Mucosa of descending colon (tissue), 3 donors: ENCODE data around the gene TMEM191C. TPM values are rescaled to one million over a fixed set of nuclear protein-coding genes. Genes with fewer than 3 reads are reported as not detected.
A peak's percentile ranks its signal among the peaks of the same experiment; 100 is the strongest.
"Not testable (repeated sequence)": the region's sequence is repeated elsewhere in the genome, so short reads cannot be mapped to it uniquely, and the experiment has no call there.

Experiments used
- ATAC-seq: fragments of 200-7000 bp; cut with Tn5 transposase; one replicate; pipeline ENCODE4 v1.9.1; 2020; ENCODE audit warnings: mild to moderate bottlenecking, moderate library complexity
- DNase-seq, 3 donors: peaks; one replicate each; pipeline ENCODE4 v3.0.0-alpha.2; 2020
- H3K36me3 ChIP-seq: fragments of 200-600 bp; one replicate; pipeline ENCODE4 v1.8.0; 2021; ENCODE audit warnings: low read depth, mild to moderate bottlenecking
- H3K4me1 ChIP-seq: fragments of 200-600 bp; one replicate; pipeline ENCODE4 v1.8.0; 2021; ENCODE audit warnings: low read depth, mild to moderate bottlenecking
- H3K4me3 ChIP-seq: fragments of 200-600 bp; one replicate; pipeline ENCODE4 v1.8.0; 2021; ENCODE audit warnings: mild to moderate bottlenecking
- H3K9me3 ChIP-seq: fragments of 200-600 bp; one replicate; pipeline ENCODE4 v1.8.0; 2021; ENCODE audit warnings: mild to moderate bottlenecking
- intact Hi-C, 2 donors: fragments of 100-400 bp; cut with DNase I in 1 of 2; cut with micrococcal nuclease in 1 of 2; formaldehyde crosslinking; loops; one replicate each; pipeline versions ENCODE4 v1.11.0 to v1.11.1; 2022; cut with DNase I, micrococcal nuclease
- total RNA-seq, 3 donors: library from RNA; stranded (reverse); fragmentation: NEBNext Ultra II Directional in 2 of 3; extraction: Animal tissue kit (Norgen Biotek cat#: 25700) in 2 of 3; gene quantifications; one replicate each; pipeline versions ENCODE4 v1.2.1 to v1.2.4, GENCODE V29; 2021 to 2023
- TF ChIP-seq, protein P1 (sequence below): fragments of 200-600 bp; IDR thresholded peaks from one replicate; pipeline ENCODE4 v1.8.0; 2022; ENCODE audit warnings: antibody characterized with exemption, mild to moderate bottlenecking
- donor health status: DM: no; HTN: no; CAD: no; lungs with moderate emphysema.
- donor health status: DM: no; HTN: no; CAD: no.
- donor health status: DM: no; HTN: yes; CAD: no.

Gene TMEM191C
- total RNA-seq, 3 donors from 2014 or later = 1.3 to 2.9 (median 2.1) TPM

DNA sequence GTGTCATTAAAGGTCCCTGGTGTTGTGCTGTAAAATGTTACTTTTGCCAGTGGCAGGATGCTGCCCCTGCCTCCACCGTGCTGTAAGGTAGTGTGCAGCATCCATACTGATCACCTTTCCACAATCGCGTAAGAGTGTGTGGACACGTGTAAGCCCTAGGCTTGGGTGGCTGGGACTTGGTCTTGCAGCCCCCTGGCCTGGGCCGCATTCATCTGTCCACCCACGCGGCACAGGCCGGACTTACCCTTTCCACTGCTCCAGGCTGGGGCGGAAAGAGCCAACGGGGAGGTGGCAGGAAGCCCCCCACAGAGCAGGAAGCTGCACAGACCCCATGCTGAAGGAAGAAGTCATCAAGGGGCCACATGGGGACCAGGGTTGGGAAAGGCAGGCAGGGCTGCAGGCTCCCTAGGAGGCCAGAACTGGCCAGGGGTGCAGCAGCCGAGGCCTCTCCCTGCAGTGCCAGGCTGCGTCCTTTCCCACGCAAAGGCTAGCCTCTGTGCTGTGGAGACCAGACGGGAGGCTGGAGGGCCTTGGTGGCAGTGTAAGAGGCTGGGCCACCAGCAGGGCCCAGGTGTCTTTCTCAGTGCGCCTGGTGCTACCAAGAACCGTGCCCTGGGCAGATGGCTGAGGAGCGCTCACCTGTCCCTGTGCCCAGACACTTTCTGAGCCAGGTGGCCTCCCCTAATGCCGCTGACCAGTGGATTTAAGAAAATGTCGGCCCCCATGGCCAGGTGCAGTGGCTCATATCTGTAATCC, 11.7 kb upstream of the TMEM191C start:
- Histone ChIP-seq H3K36me3 (no peaks in the 10 kb centered on the region), H3K4me1 (no peaks in the 10 kb centered on the region), H3K4me3 (no peak overlapping the region), H3K9me3 (no peaks in the 10 kb centered on the region)
- ATAC-seq (no peak), DNase-seq (peak in 1 of 3 donors; percentile 37)
- intact Hi-C loops = no loop called here
- TF ChIP-seq, protein P1, sequence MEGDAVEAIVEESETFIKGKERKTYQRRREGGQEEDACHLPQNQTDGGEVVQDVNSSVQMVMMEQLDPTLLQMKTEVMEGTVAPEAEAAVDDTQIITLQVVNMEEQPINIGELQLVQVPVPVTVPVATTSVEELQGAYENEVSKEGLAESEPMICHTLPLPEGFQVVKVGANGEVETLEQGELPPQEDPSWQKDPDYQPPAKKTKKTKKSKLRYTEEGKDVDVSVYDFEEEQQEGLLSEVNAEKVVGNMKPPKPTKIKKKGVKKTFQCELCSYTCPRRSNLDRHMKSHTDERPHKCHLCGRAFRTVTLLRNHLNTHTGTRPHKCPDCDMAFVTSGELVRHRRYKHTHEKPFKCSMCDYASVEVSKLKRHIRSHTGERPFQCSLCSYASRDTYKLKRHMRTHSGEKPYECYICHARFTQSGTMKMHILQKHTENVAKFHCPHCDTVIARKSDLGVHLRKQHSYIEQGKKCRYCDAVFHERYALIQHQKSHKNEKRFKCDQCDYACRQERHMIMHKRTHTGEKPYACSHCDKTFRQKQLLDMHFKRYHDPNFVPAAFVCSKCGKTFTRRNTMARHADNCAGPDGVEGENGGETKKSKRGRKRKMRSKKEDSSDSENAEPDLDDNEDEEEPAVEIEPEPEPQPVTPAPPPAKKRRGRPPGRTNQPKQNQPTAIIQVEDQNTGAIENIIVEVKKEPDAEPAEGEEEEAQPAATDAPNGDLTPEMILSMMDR = no peak

DNA sequence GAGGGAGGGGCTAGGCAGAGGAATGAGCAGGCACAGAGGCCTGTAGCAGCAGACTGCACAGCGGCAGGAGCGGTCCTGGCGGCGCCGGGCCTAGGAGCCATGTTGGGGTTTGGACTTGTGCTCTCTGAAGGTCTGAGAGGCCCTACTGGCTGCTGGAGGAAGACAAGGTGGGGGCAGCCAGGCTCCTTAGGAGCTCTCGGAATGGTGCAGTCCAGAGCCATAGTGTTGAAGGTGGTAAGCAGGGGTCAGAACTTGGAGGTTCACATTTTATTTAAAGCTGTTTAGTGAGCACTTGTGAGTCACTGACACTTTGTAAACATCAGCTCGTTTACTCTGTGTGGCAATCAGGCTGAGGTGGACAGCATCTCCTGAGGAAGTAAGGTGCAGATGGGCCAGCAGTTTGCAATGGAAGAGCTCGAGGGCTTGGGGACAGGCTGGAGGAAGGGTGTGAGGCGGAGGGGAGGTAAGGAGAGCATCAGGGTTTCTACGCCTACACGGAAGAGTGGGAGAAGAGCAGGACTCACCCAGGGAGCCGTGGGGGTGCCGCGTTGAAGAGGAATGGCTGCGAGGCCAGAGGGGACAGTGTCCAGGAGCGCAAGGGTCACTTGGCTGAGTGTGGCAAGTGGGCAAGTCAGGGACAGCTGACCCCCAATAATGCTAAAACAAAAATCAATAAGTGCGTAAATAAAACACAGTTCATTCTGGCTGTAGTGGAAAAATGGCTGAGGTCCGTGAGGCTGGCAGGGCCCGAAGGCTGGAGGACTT, 10.0 kb upstream of the TMEM191C start:
- Histone ChIP-seq H3K9me3 (no peaks in the 10 kb centered on the region), H3K36me3 (no peaks in the 10 kb centered on the region), H3K4me3 (no peak overlapping the region), H3K4me1 (no peaks in the 10 kb centered on the region)
- intact Hi-C loops = no loop called here
- TF ChIP-seq, protein P1 = no peak
- ATAC-seq (peak; percentile 45), DNase-seq (peak in 2 of 3 donors; percentile 20 to 26)

GRCh38 chr22:21462672-21463071, 4.5 kb upstream of the TMEM191C start:
- H3K9me3 ChIP-seq, DNase-seq, intact Hi-C loops, H3K4me3 ChIP-seq, H3K4me1 ChIP-seq, H3K36me3 ChIP-seq: not testable (repeated sequence)
- peak; percentile 40 for ATAC-seq

GRCh38 chr22:21468194-21469096, 1.3 kb downstream of the TMEM191C start:
- intact Hi-C loops, H3K36me3 ChIP-seq, H3K9me3 ChIP-seq, H3K4me1 ChIP-seq, H3K4me3 ChIP-seq: not testable (repeated sequence)
- peak; percentile 93 for ATAC-seq
- peak; percentile 91 to 97 (median 96) for DNase-seq

DNA sequence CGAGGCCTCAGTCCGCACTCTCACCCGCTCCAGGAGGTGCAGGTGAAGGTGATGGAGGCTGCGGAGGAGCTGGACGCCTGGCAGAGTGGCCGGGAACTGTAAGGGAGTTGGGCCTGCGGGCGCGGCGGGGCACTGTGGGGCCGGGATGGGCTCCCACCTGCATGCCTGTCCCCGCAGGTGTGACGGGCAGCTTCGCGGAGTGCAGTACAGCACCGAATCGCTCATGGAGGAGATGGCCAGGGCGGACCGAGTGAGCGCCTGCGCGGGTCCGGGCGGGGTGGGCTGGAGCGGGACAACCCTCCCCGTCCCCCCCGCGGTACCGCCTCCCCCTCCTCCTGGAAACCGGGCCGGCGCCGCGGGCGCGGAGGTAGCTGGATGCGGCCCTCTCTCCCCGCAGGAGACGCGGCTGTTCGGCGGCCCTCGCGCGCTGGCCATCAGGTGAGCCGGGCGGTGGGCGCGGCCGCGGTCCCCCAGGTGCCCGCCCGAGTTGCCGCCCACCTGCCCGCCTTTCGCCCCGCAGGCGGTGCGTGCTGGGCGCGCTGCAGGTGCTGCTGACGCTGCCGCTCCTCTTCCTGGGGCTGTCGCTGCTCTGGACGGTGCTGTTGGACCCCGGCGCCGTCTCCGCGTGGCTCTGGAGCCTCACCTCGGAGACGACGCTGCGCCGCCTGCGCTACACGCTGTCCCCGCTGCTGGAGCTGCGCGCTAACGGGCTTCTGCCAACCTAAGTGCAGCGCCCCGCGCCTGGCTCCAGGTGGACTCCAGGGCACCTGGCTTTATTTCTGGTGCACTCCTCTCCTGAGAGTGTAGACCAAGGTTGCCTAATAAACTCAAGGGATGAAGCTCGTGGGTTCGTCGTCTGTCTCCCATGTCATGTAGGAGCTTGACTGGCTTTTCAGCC, 2.2 kb downstream of the TMEM191C start:
- peak; percentile 4 for ATAC-seq
- H3K9me3 ChIP-seq, H3K4me1 ChIP-seq, H3K36me3 ChIP-seq, intact Hi-C loops, H3K4me3 ChIP-seq: not testable (repeated sequence)
- peak in 2 of 3 donors; percentile 31 to 48 for DNase-seq

DNA sequence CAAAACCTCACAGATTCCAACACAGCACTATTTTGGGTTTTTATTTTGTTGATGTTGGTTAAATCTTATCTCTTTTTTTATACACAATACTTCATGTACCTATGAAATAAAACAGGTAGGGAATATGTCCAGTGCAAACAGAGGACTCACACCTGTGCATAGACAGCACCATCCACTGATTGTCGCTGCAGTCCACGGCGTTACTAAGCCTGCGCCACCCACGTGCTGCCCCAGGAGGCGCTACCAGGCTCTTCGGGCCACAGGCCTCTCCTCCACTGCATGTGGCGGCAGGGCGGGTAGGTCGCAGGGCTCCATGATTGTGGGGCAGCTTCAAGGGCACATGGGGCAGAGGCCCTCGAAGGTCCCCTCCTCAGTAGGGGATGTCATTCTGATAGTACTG, 5.8 kb downstream of the TMEM191C start:
- H3K4me3 ChIP-seq, intact Hi-C loops, DNase-seq, H3K4me1 ChIP-seq, H3K36me3 ChIP-seq, ATAC-seq, H3K9me3 ChIP-seq: not testable (repeated sequence)

- H3K4me3 ChIP-seq, DNase-seq, H3K9me3 ChIP-seq, H3K4me1 ChIP-seq, H3K36me3 ChIP-seq, intact Hi-C loops: not testable (repeated sequence)
- ATAC-seq = peak; percentile 15
Measured at GRCh38 chr22:21473664-21474063, 6.5 kb downstream of the TMEM191C start.

GRCh38 chr22:21484039-21484438, 16.9 kb downstream of the TMEM191C start:
- intact Hi-C loops, H3K9me3 ChIP-seq, H3K4me3 ChIP-seq, H3K36me3 ChIP-seq, ATAC-seq, DNase-seq, H3K4me1 ChIP-seq: not testable (repeated sequence)

GRCh38 chr22:21487723-21488122, 20.5 kb downstream of the TMEM191C start:
- H3K4me1 ChIP-seq, H3K36me3 ChIP-seq, DNase-seq, H3K4me3 ChIP-seq, ATAC-seq, H3K9me3 ChIP-seq, intact Hi-C loops: not testable (repeated sequence)

- H3K9me3 ChIP-seq, H3K36me3 ChIP-seq, DNase-seq, H3K4me3 ChIP-seq, intact Hi-C loops, H3K4me1 ChIP-seq: not testable (repeated sequence)
- peak; percentile 67 for ATAC-seq
Measured at GRCh38 chr22:21489149-21489680, 22.0 kb downstream of the TMEM191C start.
